GM23338 (cell line): ENCODE results near the gene AHI1. TPM values are rescaled to one million over a fixed set of nuclear protein-coding genes. Genes with fewer than 3 reads are reported as not detected.

Source experiments
- ATAC-seq: fragments of 200-7000 bp; cut with Tn5 transposase; 3 replicates; pipeline ENCODE4 v1.9.1; 2020
- DNase-seq: peaks from one replicate; pipeline ENCODE4 v3.0.0-alpha.2; 2015; ENCODE audit warnings: low spot score
- H2AFZ ChIP-seq: fragments of 200-600 bp; sonication (generic); 2 replicates; pipeline ENCODE4 v1.8.0; 2016; ENCODE audit warnings: antibody characterized with exemption, mild to moderate bottlenecking, moderate library complexity
- H3F3A ChIP-seq: fragments of 200-600 bp; sonication (generic); replicated peaks from 2 replicates; pipeline ENCODE4 v1.8.0; 2017; ENCODE audit warnings: antibody characterized with exemption, mixed run types, low read depth
- H3K27ac ChIP-seq: fragments of 200-600 bp; sonication (generic); 2 replicates; pipeline ENCODE4 v1.6.1; 2016; ENCODE audit warnings: low read depth
- H3K27me3 ChIP-seq: fragments of 200-600 bp; sonication (generic); 2 replicates; pipeline ENCODE4 v1.8.0; 2016; ENCODE audit warnings: mild to moderate bottlenecking, mixed run types, moderate library complexity; ENCODE audit not compliant: insufficient read depth
- H3K36me3 ChIP-seq: fragments of 200-600 bp; sonication (generic); 2 replicates; pipeline ENCODE4 v1.8.0; 2016; ENCODE audit warnings: mild to moderate bottlenecking; ENCODE audit not compliant: insufficient read depth
- H3K4me1 ChIP-seq: fragments of 200-600 bp; sonication (generic); 2 replicates; pipeline ENCODE4 v1.8.0; 2016; ENCODE audit warnings: mild to moderate bottlenecking, moderate library complexity; ENCODE audit not compliant: insufficient read depth
- H3K4me2 ChIP-seq: fragments of 200-600 bp; sonication (generic); 2 replicates; pipeline ENCODE4 v1.7.1; 2017; ENCODE audit warnings: mixed run types
- H3K4me3 ChIP-seq: fragments of 200-600 bp; sonication (generic); 2 replicates; pipeline ENCODE4 v1.6.1; 2016; ENCODE audit warnings: mixed run types
- H3K79me2 ChIP-seq: fragments of 200-600 bp; sonication (generic); replicated peaks from 2 replicates; pipeline ENCODE4 v1.8.0; 2017; ENCODE audit warnings: mild to moderate bottlenecking; ENCODE audit not compliant: insufficient read depth
- H3K9me2 ChIP-seq: fragments of 200-600 bp; sonication (generic); 2 replicates; pipeline ENCODE4 v1.8.0; 2017; ENCODE audit not compliant: insufficient read depth
- H4K20me1 ChIP-seq: fragments of 200-600 bp; sonication (generic); replicated peaks from 2 replicates; pipeline ENCODE4 v1.8.0; 2017; ENCODE audit warnings: mild to moderate bottlenecking; ENCODE audit not compliant: insufficient read depth
- H3K27ac Mint-ChIP-seq: 2 replicates; pipeline ENCODE4 v1.8.0; 2020; ENCODE audit warnings: inconsistent platforms, mild to moderate bottlenecking, moderate library complexity, mixed read lengths
- H3K27me3 Mint-ChIP-seq: 3 replicates; pipeline ENCODE4 v1.8.0; 2022; ENCODE audit warnings: low read depth, mild to moderate bottlenecking, moderate library complexity, mixed read lengths, inconsistent platforms; ENCODE audit not compliant: insufficient read depth, poor library complexity
- H3K36me3 Mint-ChIP-seq: 3 replicates; pipeline ENCODE4 v1.8.0; 2021; ENCODE audit warnings: low read depth, mild to moderate bottlenecking, inconsistent platforms, moderate library complexity, mixed read lengths
- H3K4me1 Mint-ChIP-seq: 3 replicates; pipeline ENCODE4 v1.8.0; 2020; ENCODE audit warnings: mild to moderate bottlenecking, inconsistent platforms, mixed read lengths
- H3K4me3 Mint-ChIP-seq: 3 replicates; pipeline ENCODE4 v1.8.0; 2021; ENCODE audit warnings: moderate library complexity, mild to moderate bottlenecking, inconsistent platforms, mixed read lengths
- H3K9me3 Mint-ChIP-seq: 3 replicates; pipeline ENCODE4 v1.8.0; 2020; ENCODE audit warnings: moderate library complexity, mild to moderate bottlenecking, inconsistent platforms, mixed read lengths
- CREB1 ChIP-seq: fragments of 250-450 bp; sonication (Bioruptor Pico); IDR thresholded peaks from 2 replicates; pipeline ENCODE4 v1.5.0; 2020; ENCODE audit warnings: low read depth, mild to moderate bottlenecking, moderate library complexity
- EZH2 ChIP-seq: fragments of 200-600 bp; sonication (generic); IDR thresholded peaks from one replicate; pipeline ENCODE4 v1.8.0; 2017; ENCODE audit warnings: antibody characterized with exemption, mild to moderate bottlenecking, low read depth; ENCODE audit not compliant: unreplicated experiment
- EZH2phosphoT487 ChIP-seq: fragments of 200-600 bp; sonication (generic); IDR thresholded peaks from one replicate; pipeline ENCODE4 v1.8.1; 2018; ENCODE audit warnings: antibody characterized with exemption; ENCODE audit not compliant: unreplicated experiment
- JUNB ChIP-seq: IDR thresholded peaks from one replicate; pipeline ENCODE4 v1.6.1; 2016; ENCODE audit warnings: antibody characterized with exemption; ENCODE audit not compliant: unreplicated experiment
- NANOG ChIP-seq: IDR thresholded peaks from 2 replicates; pipeline ENCODE4 v1.6.1; 2016; ENCODE audit warnings: antibody characterized with exemption, borderline replicate concordance
- POLR2AphosphoS5 ChIP-seq: IDR thresholded peaks from 2 replicates; pipeline ENCODE4 v1.6.1; 2016; ENCODE audit warnings: antibody characterized with exemption, low read depth
- STAT1 ChIP-seq: IDR thresholded peaks from one replicate; pipeline ENCODE4 v1.6.1; 2016; ENCODE audit warnings: antibody characterized with exemption; ENCODE audit not compliant: unreplicated experiment
- ZNF114 ChIP-seq: fragments of 250-450 bp; sonication (Bioruptor Pico); IDR thresholded peaks from 2 replicates; pipeline ENCODE4 v1.5.0; 2020; ENCODE audit warnings: mild to moderate bottlenecking, moderate library complexity
- ZNF331 ChIP-seq: fragments of 250-450 bp; sonication (Bioruptor Pico); IDR thresholded peaks from 2 replicates; pipeline ENCODE4 v1.5.0; 2020; ENCODE audit warnings: low read depth, mild to moderate bottlenecking, moderate library complexity
- polyA plus RNA-seq: library from polyadenylated mRNA; unstranded; fragments of >200 nt; fragmentation: Nextera tagmentation; extraction: Ambion mirVana; gene quantifications from 2 replicates; pipeline ENCODE4 v1.2.1, GENCODE V29; 2016
- total RNA-seq: library from RNA; depleted of rRNA; stranded (reverse); fragments of >200 nt; shearing (Covaris generic); gene quantifications from 2 replicates; pipeline ENCODE4 v1.2.3, GENCODE V29; 2014
- TF ChIP-seq, protein P1 (sequence below): IDR thresholded peaks from 2 replicates; pipeline ENCODE4 v1.6.1; 2016; ENCODE audit warnings: antibody characterized with exemption
- TF ChIP-seq, protein P2 (sequence below): fragments of 250-450 bp; sonication (Bioruptor Pico); IDR thresholded peaks from 2 replicates; pipeline ENCODE4 v1.5.0; 2020; ENCODE audit warnings: mild to moderate bottlenecking, moderate library complexity
- TF ChIP-seq, protein P3 (sequence below), 2 experiments: fragments of 200-600 bp in 1 of 2; sonication (generic) in 1 of 2; conservative IDR thresholded peaks; 2 replicates each; pipeline versions ENCODE4 v1.5.1 to v1.6.1; 2016 to 2017; ENCODE audit warnings: antibody characterized with exemption in 2 of 2, low read depth in 2 of 2, mild to moderate bottlenecking in 2 of 2, moderate library complexity in 1 of 2
- TF ChIP-seq, protein P4 (sequence below): IDR thresholded peaks from one replicate; pipeline ENCODE4 v1.6.1; 2018; ENCODE audit warnings: antibody characterized with exemption; ENCODE audit not compliant: unreplicated experiment

Gene AHI1
- total and polyA plus RNA-seq, 2 experiments from 2014 or later, result 19.8 to 72.9 TPM

DNA sequence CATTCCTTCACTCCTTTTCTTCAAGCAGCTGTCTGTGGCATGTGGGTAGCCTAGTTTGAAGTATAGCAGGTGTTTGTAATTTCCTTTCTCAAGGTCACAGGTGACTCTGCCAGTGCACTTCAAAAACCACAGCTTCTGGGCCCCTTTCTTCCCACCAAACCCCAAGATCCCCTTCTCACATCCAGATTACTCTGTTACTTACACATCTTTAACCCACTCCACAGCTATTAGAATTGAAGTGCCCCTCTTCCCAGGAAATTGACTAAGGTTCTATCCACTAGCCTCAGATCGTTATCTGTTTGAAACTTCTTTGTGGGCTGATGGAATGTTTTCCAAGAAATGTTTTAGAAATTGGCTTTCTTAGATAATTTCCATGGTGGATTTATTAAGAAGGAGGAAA, 150.8 kb downstream of the AHI1 start:
- no peaks in the 10 kb centered on the region for H3K27me3 Mint-ChIP-seq
- H3K27ac ChIP-seq, result no peak overlapping the region
- no peak overlapping the region for H2AFZ ChIP-seq
- no peaks in the 10 kb centered on the region for H3K4me1 ChIP-seq
- no peak overlapping the region for H3K4me3 Mint-ChIP-seq
- H3K4me1 Mint-ChIP-seq, result no peaks in the 10 kb centered on the region
- H3K27me3 ChIP-seq, result no peaks in the 10 kb centered on the region
- no peaks in the 10 kb centered on the region for H3K9me2 ChIP-seq
- H3K36me3 Mint-ChIP-seq, result no peaks in the 10 kb centered on the region
- no peaks in the 10 kb centered on the region for H4K20me1 ChIP-seq
- no peaks in the 10 kb centered on the region for H3K9me3 Mint-ChIP-seq
- DNase-seq (no peak), ATAC-seq (no peak)
- H3K27ac Mint-ChIP-seq, result no peak overlapping the region
- no peaks in the 10 kb centered on the region for H3F3A ChIP-seq
- H3K36me3 ChIP-seq, result no peaks in the 10 kb centered on the region
- no peaks in the 10 kb centered on the region for H3K79me2 ChIP-seq
- H3K4me3 ChIP-seq, result no peak overlapping the region
- H3K4me2 ChIP-seq, result no peak overlapping the region
- TF ChIP-seq, protein P1, sequence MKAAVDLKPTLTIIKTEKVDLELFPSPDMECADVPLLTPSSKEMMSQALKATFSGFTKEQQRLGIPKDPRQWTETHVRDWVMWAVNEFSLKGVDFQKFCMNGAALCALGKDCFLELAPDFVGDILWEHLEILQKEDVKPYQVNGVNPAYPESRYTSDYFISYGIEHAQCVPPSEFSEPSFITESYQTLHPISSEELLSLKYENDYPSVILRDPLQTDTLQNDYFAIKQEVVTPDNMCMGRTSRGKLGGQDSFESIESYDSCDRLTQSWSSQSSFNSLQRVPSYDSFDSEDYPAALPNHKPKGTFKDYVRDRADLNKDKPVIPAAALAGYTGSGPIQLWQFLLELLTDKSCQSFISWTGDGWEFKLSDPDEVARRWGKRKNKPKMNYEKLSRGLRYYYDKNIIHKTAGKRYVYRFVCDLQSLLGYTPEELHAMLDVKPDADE, result no peak
- no peak for TF ChIP-seq NANOG
- no peak for TF ChIP-seq POLR2AphosphoS5
- TF ChIP-seq EZH2phosphoT487, result no peak
- no peak for TF ChIP-seq CREB1 (CRISPR knock-in tag)
- TF ChIP-seq JUNB, result no peak
- TF ChIP-seq, protein P2, sequence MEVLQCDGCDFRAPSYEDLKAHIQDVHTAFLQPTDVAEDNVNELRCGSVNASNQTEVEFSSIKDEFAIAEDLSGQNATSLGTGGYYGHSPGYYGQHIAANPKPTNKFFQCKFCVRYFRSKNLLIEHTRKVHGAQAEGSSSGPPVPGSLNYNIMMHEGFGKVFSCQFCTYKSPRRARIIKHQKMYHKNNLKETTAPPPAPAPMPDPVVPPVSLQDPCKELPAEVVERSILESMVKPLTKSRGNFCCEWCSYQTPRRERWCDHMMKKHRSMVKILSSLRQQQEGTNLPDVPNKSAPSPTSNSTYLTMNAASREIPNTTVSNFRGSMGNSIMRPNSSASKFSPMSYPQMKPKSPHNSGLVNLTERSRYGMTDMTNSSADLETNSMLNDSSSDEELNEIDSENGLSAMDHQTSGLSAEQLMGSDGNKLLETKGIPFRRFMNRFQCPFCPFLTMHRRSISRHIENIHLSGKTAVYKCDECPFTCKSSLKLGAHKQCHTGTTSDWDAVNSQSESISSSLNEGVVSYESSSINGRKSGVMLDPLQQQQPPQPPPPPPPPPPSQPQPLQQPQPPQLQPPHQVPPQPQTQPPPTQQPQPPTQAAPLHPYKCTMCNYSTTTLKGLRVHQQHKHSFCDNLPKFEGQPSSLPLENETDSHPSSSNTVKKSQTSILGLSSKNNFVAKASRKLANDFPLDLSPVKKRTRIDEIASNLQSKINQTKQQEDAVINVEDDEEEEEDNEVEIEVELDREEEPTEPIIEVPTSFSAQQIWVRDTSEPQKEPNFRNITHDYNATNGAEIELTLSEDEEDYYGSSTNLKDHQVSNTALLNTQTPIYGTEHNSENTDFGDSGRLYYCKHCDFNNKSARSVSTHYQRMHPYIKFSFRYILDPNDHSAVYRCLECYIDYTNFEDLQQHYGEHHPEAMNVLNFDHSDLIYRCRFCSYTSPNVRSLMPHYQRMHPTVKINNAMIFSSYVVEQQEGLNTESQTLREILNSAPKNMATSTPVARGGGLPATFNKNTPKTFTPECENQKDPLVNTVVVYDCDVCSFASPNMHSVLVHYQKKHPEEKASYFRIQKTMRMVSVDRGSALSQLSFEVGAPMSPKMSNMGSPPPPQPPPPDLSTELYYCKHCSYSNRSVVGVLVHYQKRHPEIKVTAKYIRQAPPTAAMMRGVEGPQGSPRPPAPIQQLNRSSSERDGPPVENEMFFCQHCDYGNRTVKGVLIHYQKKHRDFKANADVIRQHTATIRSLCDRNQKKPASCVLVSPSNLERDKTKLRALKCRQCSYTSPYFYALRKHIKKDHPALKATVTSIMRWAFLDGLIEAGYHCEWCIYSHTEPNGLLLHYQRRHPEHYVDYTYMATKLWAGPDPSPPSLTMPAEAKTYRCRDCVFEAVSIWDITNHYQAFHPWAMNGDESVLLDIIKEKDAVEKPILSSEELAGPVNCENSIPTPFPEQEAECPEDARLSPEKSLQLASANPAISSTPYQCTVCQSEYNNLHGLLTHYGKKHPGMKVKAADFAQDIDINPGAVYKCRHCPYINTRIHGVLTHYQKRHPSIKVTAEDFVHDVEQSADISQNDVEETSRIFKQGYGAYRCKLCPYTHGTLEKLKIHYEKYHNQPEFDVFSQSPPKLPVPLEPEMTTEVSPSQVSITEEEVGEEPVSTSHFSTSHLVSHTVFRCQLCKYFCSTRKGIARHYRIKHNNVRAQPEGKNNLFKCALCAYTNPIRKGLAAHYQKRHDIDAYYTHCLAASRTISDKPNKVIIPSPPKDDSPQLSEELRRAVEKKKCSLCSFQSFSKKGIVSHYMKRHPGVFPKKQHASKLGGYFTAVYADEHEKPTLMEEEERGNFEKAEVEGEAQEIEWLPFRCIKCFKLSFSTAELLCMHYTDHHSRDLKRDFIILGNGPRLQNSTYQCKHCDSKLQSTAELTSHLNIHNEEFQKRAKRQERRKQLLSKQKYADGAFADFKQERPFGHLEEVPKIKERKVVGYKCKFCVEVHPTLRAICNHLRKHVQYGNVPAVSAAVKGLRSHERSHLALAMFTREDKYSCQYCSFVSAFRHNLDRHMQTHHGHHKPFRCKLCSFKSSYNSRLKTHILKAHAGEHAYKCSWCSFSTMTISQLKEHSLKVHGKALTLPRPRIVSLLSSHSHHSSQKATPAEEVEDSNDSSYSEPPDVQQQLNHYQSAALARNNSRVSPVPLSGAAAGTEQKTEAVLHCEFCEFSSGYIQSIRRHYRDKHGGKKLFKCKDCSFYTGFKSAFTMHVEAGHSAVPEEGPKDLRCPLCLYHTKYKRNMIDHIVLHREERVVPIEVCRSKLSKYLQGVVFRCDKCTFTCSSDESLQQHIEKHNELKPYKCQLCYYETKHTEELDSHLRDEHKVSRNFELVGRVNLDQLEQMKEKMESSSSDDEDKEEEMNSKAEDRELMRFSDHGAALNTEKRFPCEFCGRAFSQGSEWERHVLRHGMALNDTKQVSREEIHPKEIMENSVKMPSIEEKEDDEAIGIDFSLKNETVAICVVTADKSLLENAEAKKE (CRISPR knock-in tag), result no peak
- TF ChIP-seq EZH2, result no peak
- TF ChIP-seq, protein P3, sequence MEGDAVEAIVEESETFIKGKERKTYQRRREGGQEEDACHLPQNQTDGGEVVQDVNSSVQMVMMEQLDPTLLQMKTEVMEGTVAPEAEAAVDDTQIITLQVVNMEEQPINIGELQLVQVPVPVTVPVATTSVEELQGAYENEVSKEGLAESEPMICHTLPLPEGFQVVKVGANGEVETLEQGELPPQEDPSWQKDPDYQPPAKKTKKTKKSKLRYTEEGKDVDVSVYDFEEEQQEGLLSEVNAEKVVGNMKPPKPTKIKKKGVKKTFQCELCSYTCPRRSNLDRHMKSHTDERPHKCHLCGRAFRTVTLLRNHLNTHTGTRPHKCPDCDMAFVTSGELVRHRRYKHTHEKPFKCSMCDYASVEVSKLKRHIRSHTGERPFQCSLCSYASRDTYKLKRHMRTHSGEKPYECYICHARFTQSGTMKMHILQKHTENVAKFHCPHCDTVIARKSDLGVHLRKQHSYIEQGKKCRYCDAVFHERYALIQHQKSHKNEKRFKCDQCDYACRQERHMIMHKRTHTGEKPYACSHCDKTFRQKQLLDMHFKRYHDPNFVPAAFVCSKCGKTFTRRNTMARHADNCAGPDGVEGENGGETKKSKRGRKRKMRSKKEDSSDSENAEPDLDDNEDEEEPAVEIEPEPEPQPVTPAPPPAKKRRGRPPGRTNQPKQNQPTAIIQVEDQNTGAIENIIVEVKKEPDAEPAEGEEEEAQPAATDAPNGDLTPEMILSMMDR (conservative IDR thresholded peaks at IDR 0.05; ENCODE audit: low read depth in 2 of 2), result no peak
- no peak for TF ChIP-seq ZNF331 (CRISPR knock-in tag)
- TF ChIP-seq, protein P4, sequence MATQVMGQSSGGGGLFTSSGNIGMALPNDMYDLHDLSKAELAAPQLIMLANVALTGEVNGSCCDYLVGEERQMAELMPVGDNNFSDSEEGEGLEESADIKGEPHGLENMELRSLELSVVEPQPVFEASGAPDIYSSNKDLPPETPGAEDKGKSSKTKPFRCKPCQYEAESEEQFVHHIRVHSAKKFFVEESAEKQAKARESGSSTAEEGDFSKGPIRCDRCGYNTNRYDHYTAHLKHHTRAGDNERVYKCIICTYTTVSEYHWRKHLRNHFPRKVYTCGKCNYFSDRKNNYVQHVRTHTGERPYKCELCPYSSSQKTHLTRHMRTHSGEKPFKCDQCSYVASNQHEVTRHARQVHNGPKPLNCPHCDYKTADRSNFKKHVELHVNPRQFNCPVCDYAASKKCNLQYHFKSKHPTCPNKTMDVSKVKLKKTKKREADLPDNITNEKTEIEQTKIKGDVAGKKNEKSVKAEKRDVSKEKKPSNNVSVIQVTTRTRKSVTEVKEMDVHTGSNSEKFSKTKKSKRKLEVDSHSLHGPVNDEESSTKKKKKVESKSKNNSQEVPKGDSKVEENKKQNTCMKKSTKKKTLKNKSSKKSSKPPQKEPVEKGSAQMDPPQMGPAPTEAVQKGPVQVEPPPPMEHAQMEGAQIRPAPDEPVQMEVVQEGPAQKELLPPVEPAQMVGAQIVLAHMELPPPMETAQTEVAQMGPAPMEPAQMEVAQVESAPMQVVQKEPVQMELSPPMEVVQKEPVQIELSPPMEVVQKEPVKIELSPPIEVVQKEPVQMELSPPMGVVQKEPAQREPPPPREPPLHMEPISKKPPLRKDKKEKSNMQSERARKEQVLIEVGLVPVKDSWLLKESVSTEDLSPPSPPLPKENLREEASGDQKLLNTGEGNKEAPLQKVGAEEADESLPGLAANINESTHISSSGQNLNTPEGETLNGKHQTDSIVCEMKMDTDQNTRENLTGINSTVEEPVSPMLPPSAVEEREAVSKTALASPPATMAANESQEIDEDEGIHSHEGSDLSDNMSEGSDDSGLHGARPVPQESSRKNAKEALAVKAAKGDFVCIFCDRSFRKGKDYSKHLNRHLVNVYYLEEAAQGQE, result no peak
- no peak for TF ChIP-seq ZNF114 (CRISPR knock-in tag)
- no peak for TF ChIP-seq STAT1
